NCI-H524 (cell line): ENCODE data around the gene TUBB2B.

ENCODE experiments used
- DNase-seq, 2 experiments: peaks; one replicate each; lab custom pipeline; 2025; lab: John Stamatoyannopoulos, UW

Gene TUBB2B

GRCh38 chr6:3227363-3228045, at the start of gene TUBB2B:
TSS of gene TUBB2B (minus strand) at chr6:3227653. CDS start at chr6:3227543, 110 bp downstream.
- peak; percentile 80 to 92 for DNase-seq

DNA sequence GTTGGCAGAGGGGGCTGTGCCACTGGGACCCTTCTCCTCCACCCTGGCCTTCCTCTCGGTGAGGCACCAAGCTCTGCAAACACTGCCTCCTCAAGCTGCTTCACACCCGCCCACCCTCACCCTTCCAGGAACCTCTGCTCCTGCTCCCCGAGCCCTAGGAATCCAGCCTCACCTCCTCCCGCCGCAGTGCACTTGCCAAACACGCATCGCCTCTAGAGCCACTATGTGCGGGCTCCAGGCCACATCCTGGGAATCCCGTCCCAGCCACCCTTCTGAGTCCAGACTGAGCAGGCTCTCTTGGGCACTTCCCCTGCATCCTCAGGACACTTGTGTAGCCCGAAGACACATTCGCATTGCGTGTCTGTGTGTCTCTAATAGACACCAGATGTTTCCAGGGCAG, 49.8 kb upstream of the TUBB2B start:
- no peak for DNase-seq

- no peak for DNase-seq
These were observed 49.0 kb upstream of the TUBB2B start for GRCh38 chr6:3276174-3277167.

- DNase-seq, result no peak
These were observed 46.5 kb upstream of the TUBB2B start for GRCh38 chr6:3273707-3274521.

- DNase-seq, result no peak
These were observed 45.6 kb upstream of the TUBB2B start for GRCh38 chr6:3272911-3273547.

- DNase-seq, result no peak
These were observed 44.3 kb upstream of the TUBB2B start for GRCh38 chr6:3271756-3272155.

DNA sequence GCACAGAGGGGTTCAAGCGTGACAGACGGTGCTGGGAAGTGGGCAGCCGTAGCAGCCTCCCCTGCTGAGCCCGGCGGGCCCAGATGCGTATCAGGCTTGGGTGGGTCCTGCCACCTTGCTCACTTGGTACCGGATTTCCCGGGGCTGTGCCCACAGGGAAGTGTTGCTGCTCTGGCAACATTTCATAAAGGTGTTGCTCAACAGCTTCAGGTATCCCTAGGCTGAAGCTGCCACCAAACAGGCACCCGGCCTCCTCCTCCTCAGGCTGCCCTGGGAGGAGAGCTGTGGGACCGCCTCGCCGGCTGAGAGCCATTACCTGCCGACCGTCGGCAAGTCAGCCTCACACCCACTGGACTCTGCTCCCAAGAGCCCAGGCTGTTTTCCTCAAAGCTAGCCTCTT, 42.8 kb upstream of the TUBB2B start:
- no peak for DNase-seq

GRCh38 chr6:3269281-3269975, 42.0 kb upstream of the TUBB2B start:
- no peak for DNase-seq

GRCh38 chr6:3268680-3269079, 41.2 kb upstream of the TUBB2B start:
- DNase-seq, result no peak

GRCh38 chr6:3267162-3267561, 39.7 kb upstream of the TUBB2B start:
- peak; percentile 44 to 82 for DNase-seq

GRCh38 chr6:3266170-3266569, 38.7 kb upstream of the TUBB2B start:
- DNase-seq, result peak; percentile 75 to 89

DNA sequence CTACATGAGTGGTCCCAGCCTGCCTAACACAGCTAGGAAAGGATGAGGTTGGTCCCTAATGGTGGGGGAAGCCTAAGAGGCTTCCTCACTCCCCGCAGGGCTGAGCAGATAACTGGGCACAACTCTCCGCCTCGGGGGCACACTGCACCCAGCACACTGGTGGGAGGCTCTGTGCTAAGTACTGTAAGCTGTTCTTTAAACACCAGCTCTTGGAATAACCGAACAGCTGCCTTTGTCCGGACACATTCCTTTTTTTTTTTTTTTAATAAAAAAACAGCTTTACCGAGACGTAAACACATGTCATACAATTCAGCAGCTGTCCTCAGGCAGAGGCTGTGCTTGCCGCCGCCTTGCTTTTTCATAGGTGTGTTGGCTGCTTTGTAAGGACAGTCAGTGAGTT, 38.2 kb upstream of the TUBB2B start:
- peak; percentile 45 to 76 for DNase-seq

- DNase-seq, result no peak
These were observed 36.9 kb upstream of the TUBB2B start for GRCh38 chr6:3264356-3264755.

GRCh38 chr6:3263096-3263495, 35.6 kb upstream of the TUBB2B start:
- peak in 1 of 2 experiments; percentile 69 for DNase-seq

DNA sequence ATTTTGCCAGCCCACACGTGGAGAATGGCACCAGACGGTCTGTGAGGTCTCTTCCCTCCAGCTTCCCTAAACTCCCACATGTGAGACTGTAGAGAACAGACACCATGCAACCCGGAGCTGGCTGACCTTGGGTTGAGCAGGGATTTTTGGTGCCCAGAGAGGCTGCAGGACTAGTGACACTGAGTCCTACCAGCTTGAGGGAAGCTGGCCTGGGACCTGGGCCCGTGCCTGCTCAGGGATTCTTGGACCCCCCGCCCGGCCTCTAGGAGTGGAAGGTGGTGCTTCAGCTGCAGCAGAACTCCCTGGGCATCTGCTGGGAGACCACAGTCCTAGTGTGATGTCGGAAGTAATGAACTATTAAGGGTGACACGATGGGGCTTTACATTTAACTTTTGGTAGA, 34.5 kb upstream of the TUBB2B start:
- no peak for DNase-seq

DNA sequence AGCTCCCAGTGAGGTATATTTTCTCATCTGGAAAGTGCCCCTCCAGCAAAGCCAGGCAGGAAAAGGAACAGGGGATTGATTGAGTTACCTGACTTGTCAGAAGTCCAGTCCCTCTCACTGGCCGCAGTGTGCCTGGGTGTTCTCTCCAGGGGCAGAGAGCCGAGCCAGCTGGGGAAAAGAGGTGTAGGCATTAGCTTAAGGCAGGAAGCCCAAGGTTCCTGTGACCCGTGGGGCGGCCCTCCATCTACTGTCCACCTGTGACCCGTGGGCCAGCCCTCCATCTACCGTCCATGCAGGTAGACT, 34.0 kb upstream of the TUBB2B start:
- DNase-seq, result no peak

DNA sequence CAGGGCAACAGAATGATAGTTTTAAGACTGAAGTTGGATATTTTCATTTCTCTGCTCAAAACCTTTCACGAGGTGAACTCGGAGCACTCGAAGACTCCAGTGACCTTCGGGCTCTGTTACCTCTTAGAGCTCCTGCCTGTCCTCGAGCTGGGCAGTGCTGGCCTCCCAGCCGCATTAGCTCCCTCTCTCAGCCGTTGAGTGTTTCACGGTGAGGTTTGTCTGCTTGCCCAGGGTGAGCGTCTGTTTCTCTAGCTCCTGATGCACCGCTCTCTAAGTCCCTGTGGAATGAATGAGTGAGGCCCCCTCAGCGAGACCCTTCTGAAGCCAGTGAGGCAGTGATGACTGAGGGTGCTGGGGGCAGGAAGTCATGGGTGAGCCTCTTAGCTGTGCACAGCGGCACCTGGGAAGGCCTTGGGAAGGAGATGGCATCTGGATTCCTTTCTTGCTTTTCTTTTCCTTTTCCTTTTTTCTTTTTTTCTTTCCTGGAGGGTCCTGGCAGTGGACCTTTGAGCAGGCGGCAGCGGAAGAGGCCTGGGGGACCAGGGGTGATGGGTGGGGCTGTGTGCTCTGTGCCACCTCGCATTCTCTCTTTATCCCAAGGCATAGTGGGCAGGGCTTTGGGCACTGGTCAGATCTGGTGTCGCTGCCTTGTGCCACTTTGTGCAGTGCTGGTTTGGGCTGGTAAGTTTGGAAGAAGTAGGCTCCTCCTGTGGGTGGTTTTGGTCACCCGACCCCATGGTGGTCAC, 33.5 kb upstream of the TUBB2B start:
- no peak for DNase-seq

- DNase-seq, result no peak
These were observed 32.8 kb upstream of the TUBB2B start for GRCh38 chr6:3260296-3260695.

GRCh38 chr6:3259491-3259958, 32.1 kb upstream of the TUBB2B start:
- DNase-seq, result peak; percentile 31 to 41

- DNase-seq, result peak; percentile 72 to 80
These were observed 31.5 kb upstream of the TUBB2B start, which contains the start of gene PSMG4 for GRCh38 chr6:3258720-3259490. TSS of gene PSMG4 (plus strand) at chr6:3258947. CDS start at chr6:3259023, 76 bp downstream.
